Stomach (tissue), 4 donors: Measurements from ENCODE around the gene ITPKB.

Experiments
- EP300 ChIP-seq: sonication (generic); formaldehyde crosslinking; IDR thresholded peaks from one replicate; pipeline ENCODE4 v1.6.1; 2017; ENCODE audit warnings: antibody characterized with exemption
- POLR2A ChIP-seq, 4 donors: fragments of 450-650 bp; IDR thresholded peaks; one replicate each; pipeline ENCODE4 v1.6.1; 2016; ENCODE audit warnings: antibody characterized with exemption in 4 of 4, control low read depth in 2 of 4, mild to moderate bottlenecking in 1 of 4, moderate library complexity in 1 of 4
- POLR2AphosphoS5 ChIP-seq, 3 donors: sonication (generic); formaldehyde crosslinking; IDR thresholded peaks; one replicate each; pipeline ENCODE4 v1.6.1; 2016; ENCODE audit warnings: antibody characterized with exemption in 3 of 3
- TF ChIP-seq, protein P1 (sequence below), 7 experiments: fragments of 450-650 bp in 4 of 7; fragments of 200-600 bp in 3 of 7; sonication (generic) in 3 of 7; IDR thresholded peaks; one replicate each; pipeline ENCODE4 v1.5.1; 2016 to 2019; ENCODE audit warnings: antibody characterized with exemption in 7 of 7, control low read depth in 2 of 7, mild to moderate bottlenecking in 1 of 7

DNA sequence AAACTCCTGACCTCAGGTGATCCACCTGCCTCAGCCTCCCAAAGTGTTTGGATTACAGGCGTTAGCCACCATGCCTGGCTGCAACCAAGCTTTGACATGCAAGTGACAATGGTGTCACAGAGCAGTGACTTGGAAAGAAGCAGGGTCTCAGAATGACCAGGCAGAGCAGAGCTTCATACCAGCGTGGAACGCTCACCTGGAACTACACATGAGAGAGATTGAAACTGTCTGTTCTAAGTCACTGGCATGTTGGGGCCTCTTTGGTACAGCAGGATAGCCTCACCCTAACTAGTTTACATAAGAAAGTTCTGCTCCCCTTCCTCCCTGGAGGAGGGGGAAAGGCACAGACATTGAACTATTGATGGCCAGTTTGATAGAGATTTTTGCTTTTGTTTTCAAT is 47.5 kb upstream of the ITPKB start:
- TF ChIP-seq, protein P1, sequence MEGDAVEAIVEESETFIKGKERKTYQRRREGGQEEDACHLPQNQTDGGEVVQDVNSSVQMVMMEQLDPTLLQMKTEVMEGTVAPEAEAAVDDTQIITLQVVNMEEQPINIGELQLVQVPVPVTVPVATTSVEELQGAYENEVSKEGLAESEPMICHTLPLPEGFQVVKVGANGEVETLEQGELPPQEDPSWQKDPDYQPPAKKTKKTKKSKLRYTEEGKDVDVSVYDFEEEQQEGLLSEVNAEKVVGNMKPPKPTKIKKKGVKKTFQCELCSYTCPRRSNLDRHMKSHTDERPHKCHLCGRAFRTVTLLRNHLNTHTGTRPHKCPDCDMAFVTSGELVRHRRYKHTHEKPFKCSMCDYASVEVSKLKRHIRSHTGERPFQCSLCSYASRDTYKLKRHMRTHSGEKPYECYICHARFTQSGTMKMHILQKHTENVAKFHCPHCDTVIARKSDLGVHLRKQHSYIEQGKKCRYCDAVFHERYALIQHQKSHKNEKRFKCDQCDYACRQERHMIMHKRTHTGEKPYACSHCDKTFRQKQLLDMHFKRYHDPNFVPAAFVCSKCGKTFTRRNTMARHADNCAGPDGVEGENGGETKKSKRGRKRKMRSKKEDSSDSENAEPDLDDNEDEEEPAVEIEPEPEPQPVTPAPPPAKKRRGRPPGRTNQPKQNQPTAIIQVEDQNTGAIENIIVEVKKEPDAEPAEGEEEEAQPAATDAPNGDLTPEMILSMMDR (IDR thresholded peaks at IDR 0.05), result no peak
- TF ChIP-seq POLR2A (IDR thresholded peaks at IDR 0.05) (no peak), EP300 (no peak), POLR2AphosphoS5 (IDR thresholded peaks at IDR 0.05) (no peak)
